ENCODE measurements around the gene A4GALT.

The A4GALT gene

DNA sequence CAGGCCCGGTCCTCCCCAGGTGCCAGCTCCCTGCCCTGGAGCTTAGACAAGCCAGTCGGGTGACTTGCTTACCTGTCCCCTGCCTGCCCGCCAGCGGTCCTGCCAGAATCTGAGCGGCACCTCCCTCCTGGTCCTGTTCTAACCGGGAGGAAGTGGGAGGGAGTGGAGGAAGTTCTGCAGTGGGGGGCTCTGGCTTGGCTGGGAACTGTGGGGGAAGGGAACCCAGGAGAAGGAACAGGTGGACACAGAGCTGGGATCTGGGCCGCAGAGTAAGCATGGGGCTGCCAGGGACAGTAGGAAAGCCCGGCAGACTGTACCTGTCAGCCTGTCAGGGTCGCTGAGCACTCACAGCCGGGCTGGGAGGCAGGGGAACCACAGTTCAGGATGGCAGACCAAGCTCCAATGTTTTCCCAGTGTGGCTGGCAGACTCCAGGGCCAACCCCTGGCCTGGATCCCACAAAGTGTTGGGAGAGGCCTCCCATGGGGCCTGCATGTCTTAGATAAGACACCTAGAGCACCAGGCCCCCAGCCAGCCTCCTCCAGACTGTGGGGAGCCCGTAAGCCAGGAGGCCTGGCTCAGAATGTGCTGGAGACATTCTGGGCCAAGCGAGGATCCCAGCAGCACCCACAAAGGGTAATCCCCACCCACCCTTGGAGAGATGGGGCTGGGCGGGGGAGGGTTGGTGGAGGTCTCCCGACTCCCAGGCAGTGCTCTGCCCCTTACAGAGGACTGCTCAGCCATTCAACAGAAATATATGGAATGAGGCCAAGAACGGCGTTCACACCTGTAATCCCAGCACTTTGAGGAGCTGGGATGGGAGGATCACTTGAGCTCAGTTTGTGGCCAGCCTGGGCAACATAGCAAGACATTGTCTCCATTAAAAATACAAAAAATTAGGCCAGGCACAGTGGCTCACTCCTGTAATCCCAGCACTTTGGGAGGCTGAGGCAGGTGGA lies 73.8 kb downstream of the A4GALT start:
- DNase-seq, result no peak

DNA sequence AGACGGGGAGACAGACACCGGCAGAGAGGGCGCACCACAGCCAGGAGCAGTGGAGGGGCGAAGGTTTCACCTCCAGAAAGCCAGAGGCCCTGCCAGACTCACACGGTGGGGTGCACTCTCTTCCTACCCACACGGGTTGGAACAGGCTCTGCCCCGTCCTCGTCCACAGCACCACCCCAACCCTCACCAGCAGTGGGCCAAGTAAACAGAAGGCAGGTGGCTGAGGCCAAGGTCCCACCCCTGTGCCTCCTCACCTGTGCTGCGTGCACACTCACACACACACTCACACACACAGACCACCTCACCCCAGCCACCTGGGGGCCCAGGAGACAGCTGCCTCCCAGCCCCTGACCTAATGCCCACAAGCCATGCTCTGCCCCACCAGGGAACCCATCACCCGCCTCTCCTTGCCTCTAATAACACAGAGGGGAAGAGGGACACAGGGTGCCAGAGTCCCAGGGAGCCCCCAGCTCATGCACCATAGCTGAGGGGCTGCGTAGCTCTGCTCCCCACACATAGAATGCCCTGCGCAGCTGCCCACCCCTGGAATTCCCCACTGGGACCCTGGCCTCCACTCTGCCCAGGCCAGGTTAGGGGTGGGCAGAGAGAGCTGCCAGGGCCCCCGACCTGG lies 74.6 kb downstream of the A4GALT start:
- DNase-seq, result no peak

DNA sequence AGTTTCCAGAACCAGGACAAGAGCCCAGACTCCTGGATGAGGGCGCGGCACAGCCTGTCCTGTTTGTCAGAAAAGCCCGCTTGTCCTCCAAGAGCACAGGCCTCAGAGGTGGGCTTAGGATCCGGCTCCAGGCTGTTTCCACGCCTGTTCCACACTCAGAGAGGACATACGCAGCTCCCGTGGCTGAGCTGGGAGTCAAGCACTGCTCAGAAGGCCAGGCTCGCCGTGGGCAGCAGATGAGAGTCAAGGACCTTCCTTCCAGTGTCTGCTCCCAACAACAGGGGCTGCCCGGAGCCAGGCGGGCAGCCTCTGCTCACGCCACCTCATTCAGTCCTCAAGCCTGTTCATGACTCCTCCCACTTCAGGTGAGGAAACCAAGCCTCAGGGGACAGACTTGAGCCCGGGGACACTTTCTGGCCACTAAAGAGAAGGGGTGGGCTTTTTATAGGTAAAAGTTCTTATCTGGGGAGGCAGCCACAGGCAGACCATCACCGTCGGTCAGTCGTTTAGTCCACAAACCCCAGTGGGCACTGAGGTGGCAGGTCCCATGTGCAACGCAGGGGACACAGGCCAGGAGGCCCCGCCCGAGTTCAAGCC lies 75.2 kb downstream of the A4GALT start:
- DNase-seq, result no peak

DNA sequence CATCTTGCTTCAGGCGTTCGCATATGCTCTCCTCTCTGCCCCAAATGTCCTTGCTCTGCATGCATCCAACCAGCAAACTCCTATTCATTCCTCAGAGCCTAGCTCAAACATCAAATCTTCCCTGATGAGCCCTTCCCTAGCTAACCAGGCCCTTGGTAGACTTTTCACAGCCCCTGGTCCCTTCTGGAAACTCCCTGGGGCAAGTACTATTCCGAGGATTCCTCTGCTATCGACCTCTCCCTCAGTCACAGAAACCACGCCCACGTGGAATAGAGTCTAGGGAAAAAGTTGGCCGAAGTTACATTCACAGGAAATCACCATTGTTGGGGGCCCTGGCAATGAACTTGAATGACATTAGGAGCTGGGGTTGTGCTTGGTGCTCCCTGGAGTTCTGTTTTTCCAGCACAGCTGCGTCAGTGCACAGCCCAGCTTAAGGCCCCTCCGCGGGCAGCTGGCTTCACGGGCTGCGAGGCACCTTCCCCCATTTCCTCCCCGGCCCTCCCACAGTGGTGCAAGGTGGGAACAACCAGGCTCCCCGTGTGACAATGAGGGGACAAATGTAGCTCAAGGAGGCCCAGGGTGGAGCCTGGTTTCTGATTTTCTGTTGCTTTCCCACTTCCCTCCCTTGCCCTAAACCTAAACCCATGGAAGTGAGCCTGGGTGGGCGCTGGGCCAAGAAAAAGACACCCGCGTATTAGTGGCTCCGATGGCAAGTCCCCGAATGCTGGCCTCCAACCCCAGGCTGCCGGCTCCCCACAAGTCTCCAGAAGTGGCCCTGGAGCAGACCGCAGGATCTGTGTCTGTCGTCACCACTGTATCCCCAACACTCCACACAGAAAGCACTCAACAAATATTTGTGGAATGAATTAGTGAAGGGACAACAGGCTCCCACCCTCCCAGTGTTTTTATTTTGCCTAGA lies 76.0 kb downstream of the A4GALT start:
- no peak for DNase-seq

DNA sequence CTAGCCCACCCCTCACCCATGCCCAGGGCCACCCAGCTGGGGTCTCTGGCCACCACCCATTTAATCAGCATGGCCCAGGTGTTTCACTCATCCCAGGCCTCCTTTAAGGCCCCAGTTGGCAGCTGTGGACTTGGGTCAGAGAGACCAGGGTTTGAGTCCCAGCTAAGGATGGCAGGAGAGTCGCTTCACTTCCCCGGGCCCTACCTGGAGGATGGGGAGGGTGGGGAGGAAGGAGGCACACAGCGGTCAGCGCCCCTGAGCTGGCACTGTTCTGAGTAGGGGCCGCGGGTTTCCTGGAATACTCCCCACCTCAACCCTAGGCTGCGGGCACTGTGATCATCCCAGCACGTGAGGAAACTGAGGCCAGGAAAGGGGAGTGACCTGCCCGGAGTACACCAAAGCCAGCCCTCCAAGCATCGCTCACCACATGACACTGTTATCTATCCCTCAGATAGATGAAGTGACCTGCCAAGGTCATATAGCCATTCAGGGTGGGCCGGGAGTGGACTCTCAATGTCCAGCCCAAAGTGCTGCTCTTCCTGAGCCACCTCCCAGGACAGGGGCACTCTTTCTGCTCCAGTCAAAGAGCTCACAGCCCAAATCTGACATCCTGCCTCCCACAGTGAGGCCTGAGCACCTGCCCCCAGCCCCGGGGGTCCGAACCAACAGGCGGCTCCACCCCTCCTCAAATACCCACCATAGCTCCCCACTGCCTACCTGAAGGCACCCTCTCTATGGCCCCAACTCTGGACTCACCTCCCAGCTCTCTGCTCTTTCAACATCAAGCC lies 76.8 kb downstream of the A4GALT start:
- DNase-seq, result no peak

DNA sequence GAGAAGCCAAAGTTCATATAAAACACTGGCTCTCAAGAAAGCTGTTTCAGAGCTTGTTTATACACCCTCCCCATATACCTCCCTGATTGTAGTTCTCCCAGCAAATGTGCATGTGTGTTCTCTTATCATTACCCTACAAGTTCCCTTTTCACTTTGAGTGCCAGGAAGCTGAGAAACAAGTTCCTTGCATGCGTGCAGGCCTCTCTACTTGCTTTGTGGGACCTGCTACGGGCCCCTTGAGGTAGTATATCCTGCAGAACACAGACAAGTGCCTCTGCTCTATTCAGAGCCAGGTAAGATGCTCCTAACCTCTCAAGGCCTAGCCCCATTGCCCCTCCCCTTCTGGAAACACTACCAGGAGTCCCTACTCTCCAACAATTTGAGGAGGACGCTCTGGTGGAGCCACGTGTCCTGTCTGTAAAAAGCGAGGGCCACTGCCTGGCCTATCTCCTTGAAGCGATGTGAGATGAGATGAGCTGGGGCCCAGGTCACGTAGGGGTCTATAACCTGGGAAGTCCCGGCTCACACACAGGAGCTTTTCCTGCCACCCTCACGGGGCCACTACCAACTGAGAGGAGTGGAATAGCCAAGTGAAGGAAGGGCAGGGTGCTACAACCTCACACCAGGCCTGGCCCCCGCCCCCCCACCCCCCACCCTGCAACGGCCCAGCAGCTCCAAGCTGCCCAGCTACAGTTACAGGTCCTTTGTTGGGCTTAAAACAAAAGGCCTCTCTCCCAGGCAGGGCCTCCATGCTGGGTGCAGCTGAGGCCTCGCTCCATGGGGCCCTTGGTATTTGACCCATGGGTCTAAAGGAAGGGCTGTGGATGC lies 77.7 kb downstream of the A4GALT start:
- no peak for DNase-seq

Data from stimulated activated CD8-positive, alpha-beta memory T cell treated with anti-CD3 and anti-CD28 coated beads, Interleukin-4, amount 100 ng/mL, for 48 hours (primary cell).